SK-N-SH (cell line): Measurements from ENCODE around the gene PRKN. TPM values are rescaled to one million over a fixed set of nuclear protein-coding genes. Genes with fewer than 3 reads are reported as not detected.

Source experiments
- CTCF ChIA-PET: fragments of 300-600, 350-600 bp; formaldehyde crosslinking; extraction: SDS; loops from one replicate; lab custom pipeline; 2021; lab: Yijun Ruan, JAX
- POLR2A ChIA-PET: fragments of 350-600 bp; sonication (Branson Sonifier 250); formaldehyde crosslinking; extraction: SDS; loops from one replicate; lab custom pipeline; 2020; ENCODE audit warnings: antibody characterized with exemption, inconsistent platforms; lab: Yijun Ruan, JAX
- DNase-seq: peaks from one replicate; pipeline ENCODE4 v3.0.0; 2012
- H2AFZ ChIP-seq: fragments of 200-600 bp; sonication (generic); 2 replicates; pipeline ENCODE4 v1.8.1; 2016; ENCODE audit warnings: antibody characterized with exemption, mild to moderate bottlenecking, low read depth
- H3F3A ChIP-seq: fragments of 200-600 bp; sonication (generic); replicated peaks from 2 replicates; pipeline ENCODE3; 2016; ENCODE audit warnings: antibody characterized with exemption, mild to moderate bottlenecking; ENCODE audit not compliant: insufficient read depth
- H3K27ac ChIP-seq, 2 experiments: fragments of 200-500 bp in 1 of 2; fragments of 200-600 bp in 1 of 2; sonication (Bioruptor generic) in 1 of 2; sonication (generic), shearing (Covaris generic) in 1 of 2; 2 replicates each; pipeline versions ENCODE4 v1.5.1 to v1.6.1; 2014 to 2016; ENCODE audit warnings: low read depth in 2 of 2, inconsistent platforms in 1 of 2, low read length in 1 of 2, mild to moderate bottlenecking in 1 of 2, mixed read lengths in 1 of 2
- H3K27me3 ChIP-seq: fragments of 200-600 bp; sonication (generic), shearing (Covaris generic); 2 replicates; pipeline ENCODE4 v1.6.1; 2016; ENCODE audit warnings: mixed run types; ENCODE audit not compliant: insufficient read depth
- H3K36me3 ChIP-seq, 2 experiments: fragments of 200-500 bp in 1 of 2; fragments of 200-600 bp in 1 of 2; sonication (Bioruptor generic) in 1 of 2; sonication (generic) in 1 of 2; replicated peaks in 1 of 2; 2 replicates each; pipeline versions ENCODE3 to v1.5.1; 2014 to 2016; ENCODE audit warnings: low read length in 1 of 2, mild to moderate bottlenecking in 1 of 2; ENCODE audit not compliant: insufficient read depth in 2 of 2, control insufficient read depth in 1 of 2
- H3K4me1 ChIP-seq, 2 experiments: fragments of 200-500 bp in 1 of 2; fragments of 200-600 bp in 1 of 2; sonication (Bioruptor generic) in 1 of 2; sonication (generic), shearing (Covaris generic) in 1 of 2; 2 replicates each; pipeline versions ENCODE4 v1.5.1 to v1.6.1; 2014 to 2016; ENCODE audit warnings: low read depth in 1 of 2, low read length in 1 of 2, mixed run types in 1 of 2; ENCODE audit not compliant: insufficient read depth in 2 of 2, control insufficient read depth in 1 of 2
- H3K4me2 ChIP-seq: fragments of 200-600 bp; sonication (generic), shearing (Covaris generic); 2 replicates; pipeline ENCODE4 v1.6.1; 2017; ENCODE audit warnings: mixed run types
- H3K4me3 ChIP-seq, 2 experiments: fragments of 200-500 bp in 1 of 2; fragments of 200-600 bp in 1 of 2; sonication (Bioruptor generic) in 1 of 2; sonication (generic), shearing (Covaris generic) in 1 of 2; 2 replicates each; pipeline versions ENCODE4 v1.5.1 to v1.8.1; 2014 to 2016; ENCODE audit warnings: low read depth in 2 of 2, inconsistent platforms in 1 of 2, low read length in 1 of 2, mild to moderate bottlenecking in 1 of 2, mixed read lengths in 1 of 2, moderate library complexity in 1 of 2
- H3K79me2 ChIP-seq: fragments of 200-600 bp; sonication (generic); 2 replicates; pipeline ENCODE4 v1.8.1; 2017; ENCODE audit warnings: mild to moderate bottlenecking; ENCODE audit not compliant: insufficient read depth
- H3K9ac ChIP-seq: fragments of 200-600 bp; sonication (generic); 2 replicates; pipeline ENCODE4 v1.6.1; 2017; ENCODE audit warnings: mixed run types
- H3K9me2 ChIP-seq: fragments of 200-600 bp; sonication (generic); 2 replicates; pipeline ENCODE4 v1.6.1; 2017; ENCODE audit warnings: mixed run types
- H3K9me3 ChIP-seq: fragments of 200-600 bp; sonication (generic); 2 replicates; pipeline ENCODE4 v1.6.1; 2017; ENCODE audit warnings: mixed run types, mild to moderate bottlenecking, moderate library complexity
- H4K20me1 ChIP-seq: fragments of 200-600 bp; sonication (generic); 2 replicates; pipeline ENCODE4 v1.6.1; 2017; ENCODE audit warnings: mild to moderate bottlenecking, mixed run types; ENCODE audit not compliant: insufficient read depth
- EP300 ChIP-seq, 2 experiments: IDR thresholded peaks; 2 replicates each; pipeline versions ENCODE4 v1.4.0 to v1.6.1; 2012; ENCODE audit warnings: borderline replicate concordance in 1 of 2, low read depth in 1 of 2, low read length in 1 of 2
- FOXM1 ChIP-seq: IDR thresholded peaks from 2 replicates; pipeline ENCODE4 v1.4.0; 2012; ENCODE audit warnings: low read depth, mild to moderate bottlenecking
- GATA2 ChIP-seq: sonication (generic); formaldehyde crosslinking; IDR thresholded peaks from 2 replicates; pipeline ENCODE4 v1.5.0; 2020; ENCODE audit warnings: mild to moderate bottlenecking, missing genetic modification reagents
- NFIC ChIP-seq: IDR thresholded peaks from 2 replicates; pipeline ENCODE4 v1.4.0; 2012; ENCODE audit warnings: borderline replicate concordance
- NRF1 ChIP-seq: IDR thresholded peaks from 2 replicates; pipeline ENCODE4 v1.6.1; 2012; ENCODE audit warnings: low read depth, mild to moderate bottlenecking, low read length
- RCOR1 ChIP-seq: fragments of 150-350 bp; IDR thresholded peaks from 2 replicates; pipeline ENCODE4 v1.6.1; 2017; ENCODE audit warnings: antibody characterized with exemption, low read length
- REST ChIP-seq: IDR thresholded peaks from 2 replicates; pipeline ENCODE4 v1.6.1; 2012; ENCODE audit warnings: mild to moderate bottlenecking, low read depth, low read length, moderate library complexity
- RXRA ChIP-seq: IDR thresholded peaks from 2 replicates; pipeline ENCODE4 v1.4.0; 2012; ENCODE audit warnings: low read depth, mild to moderate bottlenecking, borderline replicate concordance
- SIN3A ChIP-seq: IDR thresholded peaks from 2 replicates; pipeline ENCODE4 v1.6.1; 2012; ENCODE audit warnings: low read depth, mild to moderate bottlenecking, low read length, moderate library complexity, borderline replicate concordance
- SMC3 ChIP-seq: IDR thresholded peaks from 2 replicates; pipeline ENCODE4 v1.6.1; 2012; ENCODE audit warnings: low read depth, low read length, improper control_type of control experiment
- TAF1 ChIP-seq: IDR thresholded peaks from 2 replicates; pipeline ENCODE4 v1.6.1; 2012; ENCODE audit warnings: low read depth, mild to moderate bottlenecking, low read length, moderate library complexity, borderline replicate concordance
- TCF12 ChIP-seq: IDR thresholded peaks from 2 replicates; pipeline ENCODE4 v1.4.0; 2012
- TEAD4 ChIP-seq: IDR thresholded peaks from 2 replicates; pipeline ENCODE4 v1.4.0; 2012; ENCODE audit warnings: mild to moderate bottlenecking, borderline replicate concordance; ENCODE audit not compliant: insufficient read depth
- WGBS: methylation state at CpG from one replicate; pipeline ENCODE4 v1.1.6; 2017; ENCODE audit warnings: low lambda C conversion rate; 5-methylcytosine and 5-hydroxymethylcytosine counted together
- polyA plus RNA-seq, 3 experiments: library from polyadenylated mRNA; depleted of rRNA; stranded (reverse); fragments of >200 nt; gene quantifications; 2 replicates each; pipeline ENCODE4 v1.2.3, GENCODE V29; 2012
- TF ChIP-seq, protein P1 (sequence below): IDR thresholded peaks from 2 replicates; pipeline ENCODE4 v1.4.0; 2012; ENCODE audit warnings: low read depth
- TF ChIP-seq, protein P2 (sequence below): fragments of 150-350 bp; IDR thresholded peaks from 2 replicates; pipeline ENCODE4 v1.6.1; 2017; ENCODE audit warnings: antibody characterized with exemption, low read length, low read depth, borderline replicate concordance
- TF ChIP-seq, protein P3 (sequence below): IDR thresholded peaks from 2 replicates; pipeline ENCODE4 v1.4.0; 2012; ENCODE audit warnings: low read depth, borderline replicate concordance
- TF ChIP-seq, protein P4 (sequence below): IDR thresholded peaks from 2 replicates; pipeline ENCODE4 v1.4.0; 2012; ENCODE audit warnings: low read depth, borderline replicate concordance

PRKN gene
- polyA plus RNA-seq, 1 of the 3 experiments (the other 2 are of a cell fraction), result 0.76 TPM

GRCh38 chr6:162373192-162373591, 354.4 kb downstream of the PRKN start:
- H3K9ac ChIP-seq, result no peak overlapping the region
- DNase-seq, result no peak
- H3F3A ChIP-seq, result no peaks in the 10 kb centered on the region
- no peak overlapping the region for H3K4me3 ChIP-seq
- no peaks in the 10 kb centered on the region for H3K79me2 ChIP-seq
- H3K4me2 ChIP-seq, result no peak overlapping the region
- 26% methylated on average over 2 of the region's 2 CpGs for WGBS
- CTCF ChIA-PET, result no interaction called here
- H3K9me3 ChIP-seq, result no peaks in the 10 kb centered on the region
- POLR2A ChIA-PET, result no interaction called here
- TF ChIP-seq SMC3, result no peak
- no peak overlapping the region for H3K27ac ChIP-seq
- no peaks in the 10 kb centered on the region for H3K36me3 ChIP-seq
- H3K27me3 ChIP-seq, result no peaks in the 10 kb centered on the region
- H4K20me1 ChIP-seq, result no peaks in the 10 kb centered on the region
- H2AFZ ChIP-seq, result no peak overlapping the region
- no peaks in the 10 kb centered on the region; the same call in 1 of the 2 replicates for H3K9me2 ChIP-seq
- H3K4me1 ChIP-seq, result no peaks in the 10 kb centered on the region

GRCh38 chr6:162372106-162372505, 355.5 kb downstream of the PRKN start:
- H3F3A ChIP-seq, result no peaks in the 10 kb centered on the region
- H3K27me3 ChIP-seq, result no peaks in the 10 kb centered on the region
- H3K27ac ChIP-seq, result no peak overlapping the region
- H3K4me2 ChIP-seq, result no peak overlapping the region
- H3K9me3 ChIP-seq, result no peaks in the 10 kb centered on the region
- ChIA-PET POLR2A (no interaction called here), CTCF (interaction anchor here (0.8 kb wide), 1 partner anchor 39 kb away, joined by 3 read pairs; no protein-coding TSS in a partner anchor)
- H3K4me1 ChIP-seq, result no peaks in the 10 kb centered on the region; a peak in 1 of 4 replicates
- no peaks in the 10 kb centered on the region; the same call in 1 of the 2 replicates for H3K9me2 ChIP-seq
- no peaks in the 10 kb centered on the region for H3K79me2 ChIP-seq
- no peaks in the 10 kb centered on the region for H4K20me1 ChIP-seq
- TF ChIP-seq SIN3A (no peak), TCF12 (no peak), RCOR1 (no peak), FOXM1 (no peak), NFIC (no peak), TEAD4 (no peak), REST (no peak), GATA2 (CRISPR knock-in tag) (no peak), RXRA (no peak), TAF1 (no peak), NRF1 (no peak), EP300 (IDR thresholded peaks at IDR 0.05; ENCODE audit: borderline replicate concordance in 1 of 2, low read depth in 1 of 2, low read length in 1 of 2) (no peak)
- TF ChIP-seq, protein P1, sequence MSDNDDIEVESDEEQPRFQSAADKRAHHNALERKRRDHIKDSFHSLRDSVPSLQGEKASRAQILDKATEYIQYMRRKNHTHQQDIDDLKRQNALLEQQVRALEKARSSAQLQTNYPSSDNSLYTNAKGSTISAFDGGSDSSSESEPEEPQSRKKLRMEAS, result no peak
- TF ChIP-seq, protein P2, sequence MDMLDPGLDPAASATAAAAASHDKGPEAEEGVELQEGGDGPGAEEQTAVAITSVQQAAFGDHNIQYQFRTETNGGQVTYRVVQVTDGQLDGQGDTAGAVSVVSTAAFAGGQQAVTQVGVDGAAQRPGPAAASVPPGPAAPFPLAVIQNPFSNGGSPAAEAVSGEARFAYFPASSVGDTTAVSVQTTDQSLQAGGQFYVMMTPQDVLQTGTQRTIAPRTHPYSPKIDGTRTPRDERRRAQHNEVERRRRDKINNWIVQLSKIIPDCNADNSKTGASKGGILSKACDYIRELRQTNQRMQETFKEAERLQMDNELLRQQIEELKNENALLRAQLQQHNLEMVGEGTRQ, result no peak
- TF ChIP-seq, protein P3, sequence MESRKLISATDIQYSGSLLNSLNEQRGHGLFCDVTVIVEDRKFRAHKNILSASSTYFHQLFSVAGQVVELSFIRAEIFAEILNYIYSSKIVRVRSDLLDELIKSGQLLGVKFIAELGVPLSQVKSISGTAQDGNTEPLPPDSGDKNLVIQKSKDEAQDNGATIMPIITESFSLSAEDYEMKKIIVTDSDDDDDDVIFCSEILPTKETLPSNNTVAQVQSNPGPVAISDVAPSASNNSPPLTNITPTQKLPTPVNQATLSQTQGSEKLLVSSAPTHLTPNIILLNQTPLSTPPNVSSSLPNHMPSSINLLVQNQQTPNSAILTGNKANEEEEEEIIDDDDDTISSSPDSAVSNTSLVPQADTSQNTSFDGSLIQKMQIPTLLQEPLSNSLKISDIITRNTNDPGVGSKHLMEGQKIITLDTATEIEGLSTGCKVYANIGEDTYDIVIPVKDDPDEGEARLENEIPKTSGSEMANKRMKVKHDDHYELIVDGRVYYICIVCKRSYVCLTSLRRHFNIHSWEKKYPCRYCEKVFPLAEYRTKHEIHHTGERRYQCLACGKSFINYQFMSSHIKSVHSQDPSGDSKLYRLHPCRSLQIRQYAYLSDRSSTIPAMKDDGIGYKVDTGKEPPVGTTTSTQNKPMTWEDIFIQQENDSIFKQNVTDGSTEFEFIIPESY, result no peak
- TF ChIP-seq, protein P4, sequence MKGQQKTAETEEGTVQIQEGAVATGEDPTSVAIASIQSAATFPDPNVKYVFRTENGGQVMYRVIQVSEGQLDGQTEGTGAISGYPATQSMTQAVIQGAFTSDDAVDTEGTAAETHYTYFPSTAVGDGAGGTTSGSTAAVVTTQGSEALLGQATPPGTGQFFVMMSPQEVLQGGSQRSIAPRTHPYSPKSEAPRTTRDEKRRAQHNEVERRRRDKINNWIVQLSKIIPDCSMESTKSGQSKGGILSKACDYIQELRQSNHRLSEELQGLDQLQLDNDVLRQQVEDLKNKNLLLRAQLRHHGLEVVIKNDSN, result no peak
- no peak overlapping the region for H3K9ac ChIP-seq
- WGBS, result 71% methylated on average over 9 of the region's 9 CpGs
- DNase-seq, result no peak
- no peak overlapping the region for H2AFZ ChIP-seq
- no peaks in the 10 kb centered on the region for H3K36me3 ChIP-seq
- no peak overlapping the region for H3K4me3 ChIP-seq
